SU-DHL-6 (cell line): Measurements from ENCODE around the gene SERAC1.

ENCODE experiments used
- CTCF ChIP-seq: fragments of 200-600 bp; sonication (generic); IDR thresholded peaks from one replicate; pipeline ENCODE4 v1.5.1; 2017; ENCODE audit warnings: antibody characterized with exemption, mild to moderate bottlenecking, low read length, moderate library complexity; ENCODE audit not compliant: insufficient read depth, poor library complexity, severe bottlenecking
- EZH2phosphoT487 ChIP-seq: fragments of 200-600 bp; sonication (generic), shearing (Covaris generic); conservative IDR thresholded peaks from 2 replicates; pipeline ENCODE4 v1.6.1; 2018; ENCODE audit warnings: mild to moderate bottlenecking, antibody characterized with exemption, low read length, moderate library complexity, mixed read lengths

GRCh38 chr6:158118886-158119285 lies 49.2 kb downstream of the SERAC1 start:
- TF ChIP-seq CTCF = no peak
- TF ChIP-seq EZH2phosphoT487 = no peak
